ENCODE results near the gene CCSER2.
"Not testable (repeated sequence)": the region's sequence is repeated elsewhere in the genome, so short reads cannot be mapped to it uniquely, and the experiment has no call there.

Gene CCSER2

GRCh38 chr10:84524435-84524834 lies 196.0 kb downstream of the CCSER2 start:
- no peak for DNase-seq

- DNase-seq, result no peak
Measured at GRCh38 chr10:84525120-84525806, 196.9 kb downstream of the CCSER2 start.

- DNase-seq, result not testable (repeated sequence)
Measured at GRCh38 chr10:84525807-84526182, 197.4 kb downstream of the CCSER2 start.

GRCh38 chr10:84527386-84527785 lies 199.0 kb downstream of the CCSER2 start:
- not testable (repeated sequence) for DNase-seq

GRCh38 chr10:84528526-84528925 lies 200.1 kb downstream of the CCSER2 start:
- not testable (repeated sequence) for DNase-seq

- no peak for DNase-seq
Measured at GRCh38 chr10:84530724-84531325, 202.4 kb downstream of the CCSER2 start.

- DNase-seq, result no peak
Measured at GRCh38 chr10:84531396-84531795, 203.0 kb downstream of the CCSER2 start.

GRCh38 chr10:84534168-84534567 lies 205.8 kb downstream of the CCSER2 start:
- no peak for DNase-seq

GRCh38 chr10:84537447-84537931 lies 209.1 kb downstream of the CCSER2 start:
- DNase-seq, result peak; percentile 18

- no peak for DNase-seq
Measured at GRCh38 chr10:84538036-84538435, 209.6 kb downstream of the CCSER2 start.

GRCh38 chr10:84539216-84539615 lies 210.8 kb downstream of the CCSER2 start:
- no peak for DNase-seq

- no peak for DNase-seq
Measured at GRCh38 chr10:84540022-84540616, 211.7 kb downstream of the CCSER2 start.

- DNase-seq, result peak; percentile 54
Measured at GRCh38 chr10:84540617-84541288, 212.4 kb downstream of the CCSER2 start.

- DNase-seq, result no peak
Measured at GRCh38 chr10:84541289-84541637, 212.9 kb downstream of the CCSER2 start.

- no peak for DNase-seq
Measured at GRCh38 chr10:84542522-84543490, 214.4 kb downstream of the CCSER2 start.

- DNase-seq, result no peak
Measured at GRCh38 chr10:84543948-84544347, 215.6 kb downstream of the CCSER2 start.

- DNase-seq, result no peak
Measured at GRCh38 chr10:84545651-84546050, 217.3 kb downstream of the CCSER2 start.

- no peak for DNase-seq
Measured at GRCh38 chr10:84546609-84547008, 218.2 kb downstream of the CCSER2 start.

GRCh38 chr10:84547616-84548015 lies 219.2 kb downstream of the CCSER2 start:
- DNase-seq, result no peak

GRCh38 chr10:84548869-84549268 lies 220.5 kb downstream of the CCSER2 start:
- no peak for DNase-seq

- no peak for DNase-seq
Measured at GRCh38 chr10:84549368-84550165, 221.2 kb downstream of the CCSER2 start.

Measured in T-helper 9 cell (primary cell).